ENCODE data around the gene CSF2RB.

Gene CSF2RB

DNA sequence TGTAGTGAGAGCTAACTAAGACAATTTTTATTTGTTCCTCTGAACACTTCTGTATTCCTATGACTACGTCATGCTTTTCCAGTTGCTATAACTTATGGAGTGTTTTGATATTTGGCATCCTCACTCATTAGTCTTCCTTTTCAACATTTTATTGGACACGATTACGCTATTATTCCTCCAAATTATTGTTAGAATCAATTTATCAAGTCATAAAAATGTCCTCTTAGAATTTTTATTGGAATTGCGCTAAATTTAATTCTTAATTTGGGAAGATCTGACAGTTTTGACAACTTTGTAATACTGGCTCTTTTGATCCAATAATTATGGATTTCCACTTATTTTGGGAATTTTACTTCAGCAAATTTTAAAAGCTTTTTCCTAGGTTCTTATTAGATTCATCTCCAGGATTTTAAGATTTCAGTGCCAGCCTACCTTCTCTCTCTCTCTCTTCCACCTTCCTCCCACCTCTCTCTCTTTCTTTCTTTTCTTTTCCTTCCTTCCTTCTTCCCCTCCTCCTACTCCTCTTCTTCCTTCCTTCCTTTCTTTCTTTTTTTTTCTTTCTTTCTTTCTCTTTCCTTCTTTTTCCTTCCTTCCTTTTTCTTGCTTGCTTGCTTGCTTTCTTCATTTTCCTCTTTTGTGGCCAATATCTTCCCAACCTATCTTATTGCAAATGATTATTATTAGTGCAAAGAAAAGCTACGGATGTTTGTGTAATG is 55.0 kb downstream of the CSF2RB start:
- no peak for TF ChIP-seq ZFX (IDR thresholded peaks at IDR 0.05)
- TF ChIP-seq, protein P1, sequence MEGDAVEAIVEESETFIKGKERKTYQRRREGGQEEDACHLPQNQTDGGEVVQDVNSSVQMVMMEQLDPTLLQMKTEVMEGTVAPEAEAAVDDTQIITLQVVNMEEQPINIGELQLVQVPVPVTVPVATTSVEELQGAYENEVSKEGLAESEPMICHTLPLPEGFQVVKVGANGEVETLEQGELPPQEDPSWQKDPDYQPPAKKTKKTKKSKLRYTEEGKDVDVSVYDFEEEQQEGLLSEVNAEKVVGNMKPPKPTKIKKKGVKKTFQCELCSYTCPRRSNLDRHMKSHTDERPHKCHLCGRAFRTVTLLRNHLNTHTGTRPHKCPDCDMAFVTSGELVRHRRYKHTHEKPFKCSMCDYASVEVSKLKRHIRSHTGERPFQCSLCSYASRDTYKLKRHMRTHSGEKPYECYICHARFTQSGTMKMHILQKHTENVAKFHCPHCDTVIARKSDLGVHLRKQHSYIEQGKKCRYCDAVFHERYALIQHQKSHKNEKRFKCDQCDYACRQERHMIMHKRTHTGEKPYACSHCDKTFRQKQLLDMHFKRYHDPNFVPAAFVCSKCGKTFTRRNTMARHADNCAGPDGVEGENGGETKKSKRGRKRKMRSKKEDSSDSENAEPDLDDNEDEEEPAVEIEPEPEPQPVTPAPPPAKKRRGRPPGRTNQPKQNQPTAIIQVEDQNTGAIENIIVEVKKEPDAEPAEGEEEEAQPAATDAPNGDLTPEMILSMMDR (conservative IDR thresholded peaks at IDR 0.05), result no peak
- no peak overlapping the region for H3K27ac ChIP-seq

- TF ChIP-seq ZFX (IDR thresholded peaks at IDR 0.05), result no peak
- H3K27ac ChIP-seq, result no peak overlapping the region
Measured at GRCh38 chr22:36971341-36972125, 58.1 kb downstream of the CSF2RB start.

DNA sequence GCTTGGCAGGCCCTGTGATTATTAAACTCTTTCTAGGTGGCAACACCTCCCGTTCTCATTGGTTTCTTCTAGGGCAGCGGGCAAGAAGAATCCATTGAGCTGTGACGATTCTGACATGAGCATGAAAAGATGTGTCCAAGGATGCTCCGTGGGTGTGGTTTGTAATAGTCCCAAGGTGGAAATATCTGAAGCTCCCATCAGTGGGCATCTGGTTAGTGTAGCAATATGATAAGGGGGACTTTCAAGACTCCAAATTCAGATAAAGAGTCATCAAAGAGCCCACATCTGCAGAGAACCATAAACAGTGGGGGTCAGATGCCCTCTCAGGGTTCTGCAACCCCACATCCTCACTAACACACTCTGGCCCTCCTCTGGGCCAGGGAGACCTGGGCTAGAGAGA is 63.2 kb downstream of the CSF2RB start:
- TF ChIP-seq, protein P1 (conservative IDR thresholded peaks at IDR 0.05), result no peak
- no peak for TF ChIP-seq ZFX (IDR thresholded peaks at IDR 0.05)

DNA sequence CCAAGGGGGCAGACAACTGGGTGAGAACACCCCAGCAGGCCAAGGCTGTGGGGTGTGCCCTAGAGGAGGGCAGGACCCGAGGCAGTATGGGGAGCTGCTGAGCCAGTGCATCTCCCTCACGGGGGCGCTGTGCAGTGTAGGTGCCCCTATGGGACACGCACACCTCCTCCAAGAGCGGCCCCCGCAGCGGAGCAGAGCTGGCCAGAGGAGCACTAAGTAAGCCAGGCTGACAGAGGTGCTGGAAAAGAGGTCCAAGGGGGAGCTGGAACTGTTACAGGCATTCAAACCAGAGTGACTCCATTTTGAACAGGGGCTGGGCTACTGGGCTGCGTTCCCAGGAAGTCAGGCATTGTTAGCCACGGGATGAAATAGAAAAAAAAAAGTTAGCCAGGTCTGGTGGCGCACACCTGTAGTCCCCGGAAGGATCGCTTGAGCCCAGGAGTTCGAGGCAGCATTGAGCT is 64.0 kb downstream of the CSF2RB start:
- peak overlapping the region; percentile 4; the same call in 1 of the 2 replicates for H3K27ac ChIP-seq
- TF ChIP-seq, protein P1 (conservative IDR thresholded peaks at IDR 0.05), result no peak
- no peak for TF ChIP-seq ZFX (IDR thresholded peaks at IDR 0.05)

More for the DNA sequence above, 63.2 kb downstream of the CSF2RB start:
- no peak overlapping the region for H3K27ac ChIP-seq

DNA sequence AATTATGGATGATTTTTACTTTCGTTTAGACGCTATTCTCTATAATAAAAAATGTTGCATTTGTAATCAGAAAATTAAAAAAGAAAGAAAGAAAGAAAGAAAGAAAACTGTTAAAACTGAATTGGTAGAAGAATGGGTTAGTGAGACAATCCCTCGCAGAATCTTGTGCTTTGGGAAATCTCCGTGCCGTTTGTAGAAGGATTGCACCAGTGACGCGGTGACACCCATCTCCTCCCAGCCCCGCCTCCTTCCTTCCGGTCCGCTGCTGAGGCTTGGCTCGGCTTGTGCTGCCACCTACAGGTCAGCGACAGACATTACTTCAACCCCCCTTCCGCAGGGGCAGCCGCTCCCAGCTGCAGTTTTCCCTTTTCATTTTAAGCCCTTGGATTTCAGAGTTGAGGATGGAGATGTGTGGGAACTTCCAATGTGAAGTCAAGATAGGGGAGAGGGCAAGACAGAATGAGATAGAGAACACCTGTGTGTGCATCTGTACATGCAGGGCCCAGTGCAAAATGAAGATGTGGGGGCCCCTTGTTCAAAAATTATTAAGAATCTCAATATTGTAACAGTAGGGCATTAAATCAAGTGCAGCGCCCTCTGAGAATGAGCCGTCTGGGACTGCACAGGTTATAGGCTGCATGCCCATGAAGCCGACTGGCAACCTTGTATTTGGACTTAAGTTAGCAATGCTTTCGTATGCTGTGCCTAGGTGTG is 64.7 kb downstream of the CSF2RB start:
- peak overlapping the region; percentile 4; the same call in 1 of the 2 replicates for H3K27ac ChIP-seq
- TF ChIP-seq, protein P1 (conservative IDR thresholded peaks at IDR 0.05), result peak; percentile 96
- TF ChIP-seq ZFX (IDR thresholded peaks at IDR 0.05), result no peak

GRCh38 chr22:36979016-36979910 is 65.8 kb downstream of the CSF2RB start:
- no peak overlapping the region for H3K27ac ChIP-seq
- TF ChIP-seq, protein P1 (conservative IDR thresholded peaks at IDR 0.05), result no peak
- no peak for TF ChIP-seq ZFX (IDR thresholded peaks at IDR 0.05)

GRCh38 chr22:36981247-36981775 is 67.9 kb downstream of the CSF2RB start:
- no peak for TF ChIP-seq ZFX (IDR thresholded peaks at IDR 0.05)
- TF ChIP-seq, protein P1 (conservative IDR thresholded peaks at IDR 0.05), result no peak
- no peak overlapping the region for H3K27ac ChIP-seq
